Liver (tissue), 9 donors: ENCODE data around the gene THNSL1. TPM values are rescaled to one million over a fixed set of nuclear protein-coding genes. Genes with fewer than 3 reads are reported as not detected.

Experiments used
- DNase-seq: peaks from one replicate; pipeline ENCODE4 v3.0.0-alpha.2; 2017; ENCODE audit warnings: low spot score
- H3K27ac ChIP-seq, 2 donors: one replicate each; pipeline ENCODE4 v1.7.0; 2013; ENCODE audit warnings: inconsistent platforms in 2 of 2, low read length in 2 of 2, control low read depth in 1 of 2, low read depth in 1 of 2, mild to moderate bottlenecking in 1 of 2
- H3K27me3 ChIP-seq, 4 donors: one replicate each; pipeline versions ENCODE4 v1.6.1 to v1.7.0; 2013; ENCODE audit warnings: low read length in 3 of 4, inconsistent platforms in 1 of 4, mild to moderate bottlenecking in 1 of 4, moderate library complexity in 1 of 4; ENCODE audit not compliant: control insufficient read depth in 4 of 4, insufficient read depth in 4 of 4
- H3K36me3 ChIP-seq, 4 donors: one replicate each; pipeline versions ENCODE4 v1.6.1 to v1.7.0; 2013; ENCODE audit warnings: low read length in 3 of 4, mild to moderate bottlenecking in 3 of 4, low read depth in 1 of 4, moderate library complexity in 1 of 4; ENCODE audit not compliant: control insufficient read depth in 4 of 4, insufficient read depth in 3 of 4
- H3K4me1 ChIP-seq, 4 donors: one replicate each; pipeline versions ENCODE4 v1.6.1 to v1.7.0; 2013; ENCODE audit warnings: low read length in 3 of 4, mild to moderate bottlenecking in 3 of 4, moderate library complexity in 1 of 4; ENCODE audit not compliant: control insufficient read depth in 4 of 4, insufficient read depth in 4 of 4
- H3K4me3 ChIP-seq, 3 donors: one replicate each; pipeline versions ENCODE4 v1.6.1 to v1.7.0; 2013; ENCODE audit warnings: low read length in 3 of 3, control low read depth in 1 of 3, low read depth in 1 of 3, mild to moderate bottlenecking in 1 of 3
- H3K9ac ChIP-seq, 2 donors: one replicate each; pipeline ENCODE4 v1.7.0; 2013; ENCODE audit warnings: low read length in 2 of 2, mild to moderate bottlenecking in 2 of 2, moderate library complexity in 2 of 2, control low read depth in 1 of 2, low read depth in 1 of 2
- H3K9me3 ChIP-seq, 4 donors: one replicate each; pipeline versions ENCODE4 v1.6.1 to v1.7.0; 2013; ENCODE audit warnings: low read length in 3 of 4; ENCODE audit not compliant: control insufficient read depth in 4 of 4
- FOXA1 ChIP-seq: IDR thresholded peaks from 2 replicates; pipeline ENCODE4 v1.6.1; 2016; ENCODE audit warnings: antibody characterized with exemption
- FOXA2 ChIP-seq: IDR thresholded peaks from 2 replicates; pipeline ENCODE4 v1.6.1; 2016; ENCODE audit warnings: antibody characterized with exemption
- GABPA ChIP-seq, 2 donors: IDR thresholded peaks in 1 of 2; conservative IDR thresholded peaks in 1 of 2; 2 replicates each; pipeline ENCODE4 v1.6.1; 2016; ENCODE audit warnings: antibody characterized with exemption in 2 of 2, mild to moderate bottlenecking in 1 of 2, moderate library complexity in 1 of 2
- HNF4A ChIP-seq, 2 donors: conservative IDR thresholded peaks; 2 replicates each; pipeline ENCODE4 v1.6.1; 2016; ENCODE audit warnings: antibody characterized with exemption in 2 of 2, mild to moderate bottlenecking in 2 of 2
- JUND ChIP-seq, 2 donors: IDR thresholded peaks; 2 replicates each; pipeline ENCODE4 v1.6.1; 2016; ENCODE audit warnings: antibody characterized with exemption in 2 of 2
- RAD21 ChIP-seq, 2 donors: IDR thresholded peaks; 2 replicates each; pipeline ENCODE4 v1.6.1; 2016; ENCODE audit warnings: antibody characterized with exemption in 2 of 2, mild to moderate bottlenecking in 2 of 2
- RXRA ChIP-seq, 2 donors: IDR thresholded peaks; 2 replicates each; pipeline ENCODE4 v1.6.1; 2017 to 2018; ENCODE audit warnings: antibody characterized with exemption in 2 of 2, mild to moderate bottlenecking in 1 of 2
- SP1 ChIP-seq: IDR thresholded peaks from 2 replicates; pipeline ENCODE4 v1.6.1; 2018; ENCODE audit warnings: antibody characterized with exemption, mild to moderate bottlenecking
- YY1 ChIP-seq: IDR thresholded peaks from 2 replicates; pipeline ENCODE4 v1.6.1; 2016; ENCODE audit warnings: antibody characterized with exemption, mild to moderate bottlenecking
- ZBTB33 ChIP-seq: IDR thresholded peaks from 2 replicates; pipeline ENCODE4 v1.6.1; 2016; ENCODE audit warnings: antibody characterized with exemption
- WGBS: extraction: QIAGEN DNeasy Blood & Tissue Kit; methylation state at CpG from one replicate; pipeline ENCODE4 v1.1.7; 2013; 5-methylcytosine and 5-hydroxymethylcytosine counted together
- polyA plus RNA-seq, 2 donors: library from polyadenylated mRNA; stranded (reverse) in 1 of 2; unstranded in 1 of 2; fragments of 200-250 nt in 1 of 2; fragments of >200 nt in 1 of 2; fragmentation: Nextera tagmentation in 1 of 2; extraction: Ambion mirVana in 1 of 2; gene quantifications; one replicate each; pipeline versions ENCODE4 v1.2.1 to v1.2.3, GENCODE V29; 2013 to 2015
- total RNA-seq, 2 donors: library from RNA; depleted of rRNA; stranded (reverse); fragments of >200 nt; gene quantifications; one replicate each; pipeline ENCODE4 v1.2.3, GENCODE V29; 2014
- TF ChIP-seq, protein P1 (sequence below): fragments of 150-350 bp; IDR thresholded peaks from 2 replicates; pipeline ENCODE4 v1.5.1; 2017; ENCODE audit warnings: improper control_type of control experiment, low read depth, low read length; ENCODE audit not compliant: missing input control
- TF ChIP-seq, protein P2 (sequence below): IDR thresholded peaks from 2 replicates; pipeline ENCODE4 v1.6.1; 2016; ENCODE audit warnings: antibody characterized with exemption
- TF ChIP-seq, protein P3 (sequence below): IDR thresholded peaks from 2 replicates; pipeline ENCODE4 v1.6.1; 2016; ENCODE audit warnings: antibody characterized with exemption
- donor health status: healthy.
- donor health status: healthy.
- donor health status: healthy.
- donor health status: healthy.
- donor health status: healthy.

The THNSL1 gene
- total and polyA plus RNA-seq, 4 donors: 5.0 to 8.2 (median 7.8) TPM

GRCh38 chr10:25014579-25014978 is 1.8 kb upstream of the THNSL1 start:
- Histone ChIP-seq H3K9me3 (no peaks in the 10 kb centered on the region), H3K27ac (no peak overlapping the region), H3K36me3 (no peaks in the 10 kb centered on the region), H3K9ac (no peak overlapping the region), H3K27me3 (no peaks in the 10 kb centered on the region), H3K4me1 (peaks cover 3 to 14% (median 13%) of the 10 kb centered on the region in 4 donors), H3K4me3 (no peak overlapping the region)
- TF ChIP-seq FOXA1 (no peak), SP1 (no peak)
- TF ChIP-seq, protein P1, sequence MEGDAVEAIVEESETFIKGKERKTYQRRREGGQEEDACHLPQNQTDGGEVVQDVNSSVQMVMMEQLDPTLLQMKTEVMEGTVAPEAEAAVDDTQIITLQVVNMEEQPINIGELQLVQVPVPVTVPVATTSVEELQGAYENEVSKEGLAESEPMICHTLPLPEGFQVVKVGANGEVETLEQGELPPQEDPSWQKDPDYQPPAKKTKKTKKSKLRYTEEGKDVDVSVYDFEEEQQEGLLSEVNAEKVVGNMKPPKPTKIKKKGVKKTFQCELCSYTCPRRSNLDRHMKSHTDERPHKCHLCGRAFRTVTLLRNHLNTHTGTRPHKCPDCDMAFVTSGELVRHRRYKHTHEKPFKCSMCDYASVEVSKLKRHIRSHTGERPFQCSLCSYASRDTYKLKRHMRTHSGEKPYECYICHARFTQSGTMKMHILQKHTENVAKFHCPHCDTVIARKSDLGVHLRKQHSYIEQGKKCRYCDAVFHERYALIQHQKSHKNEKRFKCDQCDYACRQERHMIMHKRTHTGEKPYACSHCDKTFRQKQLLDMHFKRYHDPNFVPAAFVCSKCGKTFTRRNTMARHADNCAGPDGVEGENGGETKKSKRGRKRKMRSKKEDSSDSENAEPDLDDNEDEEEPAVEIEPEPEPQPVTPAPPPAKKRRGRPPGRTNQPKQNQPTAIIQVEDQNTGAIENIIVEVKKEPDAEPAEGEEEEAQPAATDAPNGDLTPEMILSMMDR: no peak
- TF ChIP-seq, protein P2, sequence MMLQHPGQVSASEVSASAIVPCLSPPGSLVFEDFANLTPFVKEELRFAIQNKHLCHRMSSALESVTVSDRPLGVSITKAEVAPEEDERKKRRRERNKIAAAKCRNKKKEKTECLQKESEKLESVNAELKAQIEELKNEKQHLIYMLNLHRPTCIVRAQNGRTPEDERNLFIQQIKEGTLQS: no peak
- no peak for DNase-seq

DNA sequence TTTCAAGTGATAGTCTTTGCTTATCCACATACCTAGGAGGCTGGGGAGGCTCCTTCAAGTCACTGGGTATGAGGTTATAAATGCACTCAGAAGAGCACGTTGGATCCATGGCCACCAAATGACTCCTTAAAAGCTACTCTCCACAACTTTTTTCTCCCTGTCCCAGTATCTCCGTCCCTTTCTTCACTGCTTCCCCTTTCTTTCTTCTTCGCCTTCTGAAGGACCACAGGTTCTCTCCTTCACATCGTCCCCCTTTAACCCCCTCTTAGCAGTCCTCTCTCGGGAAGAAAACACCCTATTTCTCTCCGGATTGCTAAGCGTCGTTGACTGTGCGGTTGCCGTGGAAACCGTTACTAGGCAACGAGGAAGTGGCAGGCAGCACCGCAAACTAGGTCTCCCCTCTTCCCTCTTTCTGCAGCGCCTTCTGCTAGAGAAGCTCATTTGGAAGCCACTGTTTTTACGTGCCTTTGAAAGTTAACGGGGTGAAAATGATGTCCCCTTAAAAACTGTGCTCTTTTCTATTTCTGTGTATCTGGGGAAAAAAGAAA is 510 bp upstream of the THNSL1 start, which contains the start of gene ENKUR:
TSS of gene ENKUR (minus strand) at position 331 of the 548 bp plus-strand sequence. CDS start at position 109, 222 bp downstream.
- Histone ChIP-seq H3K27me3 (no peaks in the 10 kb centered on the region), H3K36me3 (no peaks in the 10 kb centered on the region), H3K9ac (peak within 1 kb of the TSS; percentile 91 to 99), H3K9me3 (no peaks in the 10 kb centered on the region), H3K27ac (peak within 1 kb of the TSS; percentile 97 to 99), H3K4me3 (peak within 1 kb of the TSS; percentile 39 to 89 (median 71)), H3K4me1 (peaks cover 3 to 14% (median 13%) of the 10 kb centered on the region in 4 donors)
- peak; percentile 88 for DNase-seq
- TF ChIP-seq JUND (IDR thresholded peaks at IDR 0.05): peak; percentile 0 to 7
- TF ChIP-seq, protein P2: no peak
- WGBS: under 1% methylated on average over 16 of the region's 16 CpGs

DNA sequence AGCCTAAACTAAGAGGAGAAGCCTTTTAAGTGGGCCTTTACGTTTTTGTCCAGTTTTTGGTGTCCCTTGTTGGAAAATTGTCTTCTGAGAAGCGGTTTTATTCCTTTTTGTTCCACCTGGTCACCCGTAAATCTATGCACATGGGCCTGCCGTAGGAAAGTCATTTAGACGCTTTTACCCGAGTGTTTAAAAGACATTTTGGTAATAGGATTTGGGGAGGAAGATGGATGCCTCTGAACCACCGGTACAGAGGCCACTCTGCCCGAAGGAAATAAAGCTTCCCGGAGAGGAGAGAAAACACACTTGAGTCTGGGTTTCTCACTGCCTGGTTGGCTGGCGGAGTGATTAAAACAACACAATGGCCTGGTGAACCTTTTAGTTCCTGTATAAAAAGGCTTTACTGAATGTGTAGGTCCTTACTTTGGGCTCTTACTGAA is 760 bp downstream of the THNSL1 start:
- WGBS: 2% methylated on average over 10 of the region's 10 CpGs
- TF ChIP-seq JUND (IDR thresholded peaks at IDR 0.05) (no peak), GABPA (IDR thresholded peaks at IDR 0.05 in 1 of 2, conservative IDR thresholded peaks at IDR 0.05 in 1 of 2) (no peak), FOXA2 (no peak), ZBTB33 (peak; percentile 22), YY1 (peak; percentile 45), HNF4A (conservative IDR thresholded peaks at IDR 0.05) (no peak), RAD21 (IDR thresholded peaks at IDR 0.05) (peak in 1 of 2 donors; percentile 20), RXRA (IDR thresholded peaks at IDR 0.05) (peak in 1 of 2 donors; percentile 20)
- TF ChIP-seq, protein P3, sequence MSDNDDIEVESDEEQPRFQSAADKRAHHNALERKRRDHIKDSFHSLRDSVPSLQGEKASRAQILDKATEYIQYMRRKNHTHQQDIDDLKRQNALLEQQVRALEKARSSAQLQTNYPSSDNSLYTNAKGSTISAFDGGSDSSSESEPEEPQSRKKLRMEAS: peak; percentile 19
- Histone ChIP-seq H3K27ac (peak overlapping the region; percentile 97 to 99), H3K9ac (peak overlapping the region; percentile 91 to 99), H3K27me3 (no peaks in the 10 kb centered on the region), H3K36me3 (no peaks in the 10 kb centered on the region), H3K9me3 (no peaks in the 10 kb centered on the region), H3K4me1 (peaks cover 3 to 14% (median 13%) of the 10 kb centered on the region in 4 donors), H3K4me3 (peak overlapping the region; percentile 39 to 89 (median 71))
- DNase-seq: no peak
